Lung (tissue), 12 donors: ENCODE measurements around the gene PLA2G5. TPM values are rescaled to one million over a fixed set of nuclear protein-coding genes. Genes with fewer than 3 reads are reported as not detected.

Experiments used
- ATAC-seq: fragments of 200-7000 bp; cut with Tn5 transposase; one replicate; pipeline ENCODE4 v1.9.1; 2020; ENCODE audit warnings: moderate number of reproducible peaks; ENCODE audit not compliant: insufficient read depth, low FRiP score
- DNase-seq, 3 donors: peaks; one replicate each; pipeline ENCODE4 v3.0.0-alpha.2; 2013 to 2017
- H3K27ac ChIP-seq, 2 donors: one replicate each; pipeline ENCODE4 v1.5.1; 2013; ENCODE audit warnings: mild to moderate bottlenecking in 2 of 2, moderate library complexity in 2 of 2, control low read depth in 1 of 2, inconsistent platforms in 1 of 2, low read depth in 1 of 2, low read length in 1 of 2
- H3K27me3 ChIP-seq, 3 donors: one replicate each; pipeline ENCODE4 v1.5.1; 2013; ENCODE audit warnings: low read length in 2 of 3; ENCODE audit not compliant: control insufficient read depth in 3 of 3, insufficient read depth in 3 of 3
- H3K36me3 ChIP-seq, 4 donors: one replicate each; pipeline ENCODE4 v1.5.1; 2013; ENCODE audit warnings: low read length in 4 of 4, mild to moderate bottlenecking in 1 of 4, moderate library complexity in 1 of 4; ENCODE audit not compliant: control insufficient read depth in 4 of 4, insufficient read depth in 4 of 4
- H3K4me1 ChIP-seq, 5 donors: one replicate each; pipeline ENCODE4 v1.5.1; 2013; ENCODE audit warnings: low read length in 5 of 5, mild to moderate bottlenecking in 2 of 5, moderate library complexity in 1 of 5; ENCODE audit not compliant: control insufficient read depth in 5 of 5, insufficient read depth in 5 of 5
- H3K4me3 ChIP-seq: one replicate; pipeline ENCODE4 v1.5.1; 2013; ENCODE audit warnings: mild to moderate bottlenecking, control low read depth, moderate library complexity
- H3K9ac ChIP-seq, 2 donors: one replicate each; pipeline ENCODE4 v1.5.1; 2013; ENCODE audit warnings: low read length in 2 of 2, control low read depth in 1 of 2; ENCODE audit not compliant: insufficient read depth in 1 of 2
- H3K9me3 ChIP-seq, 4 donors: one replicate each; pipeline ENCODE4 v1.5.1; 2013; ENCODE audit warnings: low read length in 3 of 4, mild to moderate bottlenecking in 1 of 4, moderate library complexity in 1 of 4; ENCODE audit not compliant: control insufficient read depth in 4 of 4, insufficient read depth in 3 of 4
- WGBS, 2 donors: extraction: QIAGEN DNeasy Blood & Tissue Kit; methylation state at CpG; one replicate each; pipeline ENCODE4 v1.1.7; 2013; 5-methylcytosine and 5-hydroxymethylcytosine counted together
- polyA plus RNA-seq, 2 donors: library from polyadenylated mRNA; stranded (reverse); fragments of 200-250 nt; gene quantifications; one replicate each; pipeline ENCODE4 v1.2.1, GENCODE V29; 2013
- total RNA-seq, 2 donors: library from RNA; depleted of rRNA in 1 of 2; stranded (reverse); fragments of >200 nt in 1 of 2; gene quantifications; one replicate each; pipeline ENCODE4 v1.2.1, GENCODE V29; 2014 to 2021
- TF ChIP-seq, protein P1 (sequence below): IDR thresholded peaks from 2 replicates; pipeline ENCODE4 v1.5.1; 2012; ENCODE audit warnings: mild to moderate bottlenecking; ENCODE audit errors: control extremely low read depth, extremely low read depth
- donor health status: control.
- donor health status: control.
- donor health status: Bipolar disorder and iron deficiency.
- donor health status: healthy.
- donor health status: DM: yes; HTN: yes; CAD: no.

The PLA2G5 gene
- total and polyA plus RNA-seq, 4 donors = 1.1 to 6.5 (median 2.6) TPM

- Histone ChIP-seq H3K4me1 (peaks cover 0 to 9% (median 0%) of the 10 kb centered on the region in 5 donors), H3K27me3 (peaks cover 0 to 13% (median 0%) of the 10 kb centered on the region in 3 donors), H3K27ac (no peak overlapping the region), H3K4me3 (no peak overlapping the region), H3K9me3 (no peaks in the 10 kb centered on the region), H3K36me3 (no peaks in the 10 kb centered on the region), H3K9ac (no peak overlapping the region)
- ATAC-seq (peak; percentile 58), DNase-seq (no peak)
- 66 to 67% methylated on average over 4 of the region's 4 CpGs for WGBS, 2 donors
- TF ChIP-seq, protein P1, sequence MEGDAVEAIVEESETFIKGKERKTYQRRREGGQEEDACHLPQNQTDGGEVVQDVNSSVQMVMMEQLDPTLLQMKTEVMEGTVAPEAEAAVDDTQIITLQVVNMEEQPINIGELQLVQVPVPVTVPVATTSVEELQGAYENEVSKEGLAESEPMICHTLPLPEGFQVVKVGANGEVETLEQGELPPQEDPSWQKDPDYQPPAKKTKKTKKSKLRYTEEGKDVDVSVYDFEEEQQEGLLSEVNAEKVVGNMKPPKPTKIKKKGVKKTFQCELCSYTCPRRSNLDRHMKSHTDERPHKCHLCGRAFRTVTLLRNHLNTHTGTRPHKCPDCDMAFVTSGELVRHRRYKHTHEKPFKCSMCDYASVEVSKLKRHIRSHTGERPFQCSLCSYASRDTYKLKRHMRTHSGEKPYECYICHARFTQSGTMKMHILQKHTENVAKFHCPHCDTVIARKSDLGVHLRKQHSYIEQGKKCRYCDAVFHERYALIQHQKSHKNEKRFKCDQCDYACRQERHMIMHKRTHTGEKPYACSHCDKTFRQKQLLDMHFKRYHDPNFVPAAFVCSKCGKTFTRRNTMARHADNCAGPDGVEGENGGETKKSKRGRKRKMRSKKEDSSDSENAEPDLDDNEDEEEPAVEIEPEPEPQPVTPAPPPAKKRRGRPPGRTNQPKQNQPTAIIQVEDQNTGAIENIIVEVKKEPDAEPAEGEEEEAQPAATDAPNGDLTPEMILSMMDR = no peak
Measured at GRCh38 chr1:20109223-20109856, 39.3 kb downstream of the PLA2G5 start.

DNA sequence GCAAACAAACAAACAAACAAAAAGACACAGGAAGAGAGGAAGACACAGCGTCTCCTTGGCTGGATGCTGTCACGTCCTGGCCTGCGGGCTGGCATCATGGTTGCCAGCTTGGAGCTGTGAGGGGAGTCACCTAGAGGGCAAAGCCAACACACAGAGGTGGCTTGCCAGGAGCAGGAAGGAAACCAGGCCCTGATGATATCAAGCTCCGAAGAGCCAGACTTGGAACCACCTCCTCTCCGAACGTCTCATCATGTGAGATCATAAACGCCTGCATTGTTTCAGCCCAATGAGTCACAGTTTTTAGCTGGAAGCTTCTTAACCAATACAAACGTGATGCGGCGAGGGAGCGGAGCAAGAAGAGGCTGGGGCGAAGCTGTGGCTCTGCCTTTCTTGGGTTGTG, 40.7 kb downstream of the PLA2G5 start:
- Histone ChIP-seq H3K9me3 (no peaks in the 10 kb centered on the region), H3K36me3 (no peaks in the 10 kb centered on the region), H3K4me3 (no peak overlapping the region), H3K9ac (no peak overlapping the region), H3K27ac (no peak overlapping the region), H3K4me1 (peaks cover 0 to 9% (median 0%) of the 10 kb centered on the region in 5 donors), H3K27me3 (peaks cover 0 to 13% (median 0%) of the 10 kb centered on the region in 3 donors)
- ATAC-seq (no peak), DNase-seq (no peak)
- TF ChIP-seq, protein P1 = no peak
- WGBS, 2 donors = 70 to 74% methylated on average over 12 of the region's 12 CpGs

DNA sequence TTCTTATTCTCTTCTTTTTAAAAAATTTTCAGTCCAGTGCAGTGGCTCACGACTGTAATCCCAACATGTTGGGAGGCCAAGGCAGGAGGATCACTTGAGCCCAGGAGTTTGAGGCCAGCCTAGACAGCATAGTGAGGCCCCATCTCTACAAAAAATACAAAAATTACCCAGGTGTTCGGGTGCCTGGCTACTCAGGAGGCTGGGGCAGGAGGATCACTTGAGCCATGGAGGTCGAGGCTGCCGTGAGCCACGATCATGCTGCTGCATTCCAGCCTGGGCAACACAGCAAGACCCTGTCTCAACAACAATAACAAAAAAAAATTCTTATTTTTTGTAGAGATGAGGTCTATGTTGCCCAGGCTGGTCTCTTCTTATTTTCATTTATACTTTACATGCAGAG, 41.5 kb downstream of the PLA2G5 start:
- Histone ChIP-seq H3K4me3 (no peak overlapping the region), H3K9me3 (no peaks in the 10 kb centered on the region), H3K4me1 (peaks cover 0 to 9% (median 0%) of the 10 kb centered on the region in 5 donors), H3K27ac (no peak overlapping the region), H3K27me3 (peaks cover 0 to 13% (median 0%) of the 10 kb centered on the region in 3 donors), H3K9ac (no peak overlapping the region), H3K36me3 (no peaks in the 10 kb centered on the region)
- TF ChIP-seq, protein P1 = no peak
- ATAC-seq (no peak), DNase-seq (no peak)
- 95 to 96% methylated on average over 5 of the region's 5 CpGs for WGBS, 2 donors
